Activated B cell treated with CpG ODN at 0.5 μM for 24 hours (primary cell): ENCODE data around the gene DDR1. TPM values are rescaled to one million over a fixed set of nuclear protein-coding genes. Genes with fewer than 3 reads are reported as not detected.
"Not testable (repeated sequence)": the region's sequence is repeated elsewhere in the genome, so short reads cannot be mapped to it uniquely, and the experiment has no call there.

Source experiments
- ATAC-seq: fragments of 200-7000 bp; cut with Tn5 transposase; one replicate; pipeline ENCODE4 v1.10.0; 2021; ENCODE audit warnings: low read depth, mild to moderate bottlenecking, moderate library complexity
- CTCF ChIA-PET: fragments of 350-600 bp; sonication (Branson Sonifier 250); formaldehyde crosslinking; loops from one replicate; lab custom pipeline; 2021; ENCODE audit warnings: antibody characterized with exemption; lab: Charles Lee
- POLR2A ChIA-PET: fragments of 350-600 bp; sonication (Branson Sonifier 250); formaldehyde crosslinking; loops from one replicate; lab custom pipeline; 2021; ENCODE audit warnings: antibody characterized with exemption; lab: Charles Lee
- DNase-seq: peaks from one replicate; pipeline ENCODE4 v3.0.0; 2022
- H3K27ac Mint-ChIP-seq: one replicate; pipeline ENCODE4 v1.8.0; 2020; ENCODE audit warnings: mixed read lengths
- H3K27me3 Mint-ChIP-seq: one replicate; pipeline ENCODE4 v1.8.0; 2021; ENCODE audit warnings: mixed read lengths
- H3K36me3 Mint-ChIP-seq: one replicate; pipeline ENCODE4 v1.8.0; 2021; ENCODE audit warnings: low read depth, mixed read lengths
- H3K4me1 Mint-ChIP-seq: one replicate; pipeline ENCODE4 v1.8.0; 2021; ENCODE audit warnings: mixed read lengths
- H3K4me3 Mint-ChIP-seq: one replicate; pipeline ENCODE4 v1.8.0; 2020; ENCODE audit warnings: mild to moderate bottlenecking, mixed read lengths
- H3K9me3 Mint-ChIP-seq: one replicate; pipeline ENCODE4 v1.8.0; 2020; ENCODE audit warnings: mixed read lengths
- intact Hi-C: fragments of 100-400 bp; cut with micrococcal nuclease; formaldehyde crosslinking; loops from one replicate; pipeline ENCODE4 v1.15.1; 2024
- total RNA-seq: library from RNA; stranded (reverse); gene quantifications from 2 replicates; pipeline ENCODE4 v1.2.3, GENCODE V29; 2022
- TF ChIP-seq, protein P1 (sequence below): fragments of 200-600 bp; IDR thresholded peaks from one replicate; pipeline ENCODE4 v1.8.0; 2022; ENCODE audit warnings: antibody characterized with exemption, mild to moderate bottlenecking

Gene DDR1
- total RNA-seq, 1 donor from 2014 or later: 18.7 TPM

DNA sequence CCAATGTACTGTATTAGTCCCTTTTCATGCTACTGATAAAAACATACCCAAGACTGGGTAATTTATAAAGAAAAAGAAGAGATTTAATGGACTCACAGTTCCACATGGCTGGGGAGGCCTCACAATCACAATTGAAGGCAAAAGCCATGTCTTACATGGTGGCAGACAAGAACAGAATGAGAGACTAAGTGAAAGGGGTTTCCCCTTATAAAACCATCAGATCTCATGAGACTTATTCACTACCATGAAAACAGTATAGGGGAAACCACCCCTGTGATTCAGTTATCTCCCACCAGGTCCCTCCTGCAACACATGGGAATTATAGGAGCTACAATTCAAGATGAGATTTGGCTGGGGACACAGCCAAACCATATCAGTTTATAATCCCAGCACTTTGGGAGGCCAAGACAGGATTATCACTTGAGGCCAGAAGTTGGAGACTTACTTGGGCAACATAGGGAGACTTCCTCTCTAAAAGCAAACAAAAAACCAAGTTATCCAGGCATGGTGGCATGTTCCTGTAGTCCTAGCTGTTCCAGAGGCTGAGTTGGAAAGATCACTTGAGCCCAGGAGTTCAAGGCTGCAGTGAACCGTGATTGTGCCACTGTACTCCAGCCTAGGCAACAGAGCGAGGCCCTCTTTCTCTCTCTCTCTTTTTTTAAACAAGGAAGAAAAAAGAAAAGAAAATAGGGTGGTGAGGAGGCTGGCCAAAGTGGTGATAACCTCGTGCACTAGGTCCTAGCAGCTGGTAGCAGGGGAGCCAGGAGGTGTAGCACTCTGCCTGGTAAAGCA is 22.9 kb upstream of the DDR1 start:
- POLR2A ChIA-PET: no interaction called here

DNA sequence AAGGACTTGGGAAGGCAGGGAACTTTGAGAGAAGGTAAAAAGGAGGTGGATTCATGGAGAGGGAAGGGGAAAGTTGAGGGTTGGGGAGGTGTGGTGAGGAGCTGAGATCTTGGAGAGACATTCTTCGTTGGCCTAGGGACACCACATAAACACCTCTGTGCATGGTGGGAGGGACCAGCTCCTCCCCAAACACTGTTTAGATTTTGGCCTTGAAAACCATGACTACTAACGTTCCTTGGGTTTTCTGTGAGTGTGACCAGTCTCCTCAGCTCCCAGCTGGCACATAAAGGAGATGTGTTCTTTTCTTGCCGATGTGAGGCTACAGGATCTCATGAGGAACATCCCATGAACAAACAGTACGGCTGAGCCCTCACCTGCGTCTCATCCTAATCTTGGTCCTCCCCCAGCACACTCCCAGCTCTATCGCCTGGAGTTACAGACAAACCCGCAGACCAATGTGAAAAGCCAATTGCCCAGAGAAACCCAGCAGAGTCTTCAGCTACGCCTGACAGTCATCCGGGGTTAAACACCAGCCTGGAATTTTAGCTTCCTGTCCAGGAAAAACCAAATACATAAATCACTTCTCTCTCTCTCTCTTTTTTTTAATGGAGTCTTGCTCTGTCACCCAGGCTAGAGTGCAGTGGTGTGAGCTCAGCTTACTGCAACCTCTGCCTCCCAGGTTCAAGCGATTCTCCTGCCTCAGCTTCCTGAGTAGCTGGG is 22.0 kb upstream of the DDR1 start:
- DNase-seq: no peak
- ChIA-PET CTCF (no interaction called here), POLR2A (no interaction called here)
- H3K4me1 Mint-ChIP-seq: peaks cover 5% of the 10 kb centered on the region
- no peak overlapping the region for H3K27ac Mint-ChIP-seq
- H3K36me3 Mint-ChIP-seq: peaks cover 5% of the 10 kb centered on the region
- H3K9me3 Mint-ChIP-seq: peaks cover 5% of the 10 kb centered on the region
- intact Hi-C loops: no loop called here
- H3K27me3 Mint-ChIP-seq: peaks cover 8% of the 10 kb centered on the region
- no peak overlapping the region for H3K4me3 Mint-ChIP-seq
- TF ChIP-seq, protein P1, sequence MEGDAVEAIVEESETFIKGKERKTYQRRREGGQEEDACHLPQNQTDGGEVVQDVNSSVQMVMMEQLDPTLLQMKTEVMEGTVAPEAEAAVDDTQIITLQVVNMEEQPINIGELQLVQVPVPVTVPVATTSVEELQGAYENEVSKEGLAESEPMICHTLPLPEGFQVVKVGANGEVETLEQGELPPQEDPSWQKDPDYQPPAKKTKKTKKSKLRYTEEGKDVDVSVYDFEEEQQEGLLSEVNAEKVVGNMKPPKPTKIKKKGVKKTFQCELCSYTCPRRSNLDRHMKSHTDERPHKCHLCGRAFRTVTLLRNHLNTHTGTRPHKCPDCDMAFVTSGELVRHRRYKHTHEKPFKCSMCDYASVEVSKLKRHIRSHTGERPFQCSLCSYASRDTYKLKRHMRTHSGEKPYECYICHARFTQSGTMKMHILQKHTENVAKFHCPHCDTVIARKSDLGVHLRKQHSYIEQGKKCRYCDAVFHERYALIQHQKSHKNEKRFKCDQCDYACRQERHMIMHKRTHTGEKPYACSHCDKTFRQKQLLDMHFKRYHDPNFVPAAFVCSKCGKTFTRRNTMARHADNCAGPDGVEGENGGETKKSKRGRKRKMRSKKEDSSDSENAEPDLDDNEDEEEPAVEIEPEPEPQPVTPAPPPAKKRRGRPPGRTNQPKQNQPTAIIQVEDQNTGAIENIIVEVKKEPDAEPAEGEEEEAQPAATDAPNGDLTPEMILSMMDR: no peak
- no peak for ATAC-seq

More for the DNA sequence above, 22.9 kb upstream of the DDR1 start:
- Mint-ChIP-seq H3K36me3 (peaks cover 5% of the 10 kb centered on the region), H3K4me1 (peaks cover 7% of the 10 kb centered on the region), H3K27me3 (peaks cover 17% of the 10 kb centered on the region), H3K9me3 (peaks cover 5% of the 10 kb centered on the region), H3K27ac (no peak overlapping the region), H3K4me3 (no peak overlapping the region)
- TF ChIP-seq, protein P1: no peak
- ATAC-seq (peak; percentile 28), DNase-seq (no peak)
- CTCF ChIA-PET: no interaction called here
- intact Hi-C loops: no loop called here

DNA sequence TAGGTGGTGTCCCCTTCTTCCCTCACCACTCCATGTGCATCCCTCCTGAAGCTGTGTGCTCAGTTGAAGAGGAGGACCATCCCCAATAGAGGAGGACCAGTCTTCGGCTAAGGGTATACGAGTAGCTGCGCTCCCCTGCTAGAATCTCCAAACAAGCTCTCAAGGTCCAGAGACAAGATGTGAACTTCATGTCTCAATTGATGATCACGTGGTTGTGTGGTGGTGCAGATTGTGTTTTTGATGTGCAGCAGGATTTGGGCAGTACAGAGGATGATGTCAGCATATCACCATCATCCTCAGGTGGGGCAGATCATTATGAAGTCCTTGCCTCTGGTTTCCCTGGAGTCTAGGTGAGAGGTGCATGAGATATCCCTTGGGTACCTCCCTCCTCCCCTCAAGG is 20.0 kb upstream of the DDR1 start:
- Mint-ChIP-seq H3K36me3 (peaks cover 5% of the 10 kb centered on the region), H3K4me3 (no peak overlapping the region), H3K27ac (no peak overlapping the region), H3K27me3 (peaks cover 3% of the 10 kb centered on the region), H3K9me3 (peaks cover 13% of the 10 kb centered on the region), H3K4me1 (no peaks in the 10 kb centered on the region)
- TF ChIP-seq, protein P1: no peak
- CTCF ChIA-PET: no interaction called here
- ATAC-seq (no peak), DNase-seq (no peak)
- intact Hi-C loops: no loop called here
- POLR2A ChIA-PET: no interaction called here

DNA sequence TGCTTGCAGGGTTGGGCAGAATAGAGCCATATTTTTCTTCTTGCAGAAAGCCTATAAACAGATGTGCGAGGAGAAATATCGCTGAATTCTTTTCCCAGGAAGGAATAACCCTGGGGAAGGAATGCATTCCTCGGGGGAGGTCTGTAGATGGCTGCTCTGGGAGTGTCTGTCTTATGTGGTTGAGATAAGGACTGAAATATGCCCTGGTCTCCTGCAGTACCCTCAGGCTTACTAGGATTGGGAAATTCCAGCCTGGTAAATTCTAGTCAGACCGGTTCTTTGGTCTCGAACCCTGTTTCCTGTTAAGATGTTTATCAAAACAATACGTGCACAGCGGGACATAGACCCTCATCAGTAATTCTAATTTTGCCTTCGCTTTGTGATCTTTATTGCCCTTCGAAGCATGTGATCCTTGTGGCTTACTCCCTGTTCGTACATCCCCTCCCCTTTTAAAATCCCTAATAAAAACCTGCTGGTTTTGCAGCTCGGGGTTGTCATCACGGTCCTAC is 15.0 kb upstream of the DDR1 start:
- H3K4me3 Mint-ChIP-seq, H3K36me3 Mint-ChIP-seq, CTCF ChIA-PET, H3K27me3 Mint-ChIP-seq, POLR2A ChIA-PET, ATAC-seq, intact Hi-C loops, H3K27ac Mint-ChIP-seq, H3K4me1 Mint-ChIP-seq, DNase-seq: not testable (repeated sequence)
- peaks cover 24% of the 10 kb centered on the region for H3K9me3 Mint-ChIP-seq

DNA sequence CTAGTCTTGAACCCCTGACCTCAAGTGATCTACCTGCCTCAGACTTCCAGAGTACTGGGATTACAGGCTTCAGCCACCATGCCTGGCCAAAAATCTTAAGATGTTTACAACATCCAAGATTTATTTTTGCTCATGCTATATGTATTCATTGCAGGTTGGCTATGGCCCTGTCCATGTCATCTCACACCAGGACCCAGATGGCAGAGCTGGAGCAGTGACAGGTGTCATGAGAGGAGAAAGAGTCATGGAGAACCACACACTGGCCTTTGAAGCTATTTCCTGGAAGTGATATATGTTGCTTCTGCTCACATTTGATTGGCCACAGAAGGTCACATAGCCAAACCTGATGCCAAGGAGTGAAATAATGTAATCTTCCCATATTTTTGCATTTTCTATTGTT is 13.8 kb upstream of the DDR1 start:
- H3K27ac Mint-ChIP-seq: no peak overlapping the region
- peaks cover 10% of the 10 kb centered on the region for H3K36me3 Mint-ChIP-seq
- intact Hi-C loops: no loop called here
- H3K4me3 Mint-ChIP-seq: no peak overlapping the region
- DNase-seq (no peak), ATAC-seq (no peak)
- peaks cover 24% of the 10 kb centered on the region for H3K9me3 Mint-ChIP-seq
- H3K4me1 Mint-ChIP-seq: no peaks in the 10 kb centered on the region
- H3K27me3 Mint-ChIP-seq: no peaks in the 10 kb centered on the region
- ChIA-PET CTCF (no interaction called here), POLR2A (no interaction called here)
- TF ChIP-seq, protein P1: no peak
